Measurements from ENCODE around the gene PIGB.
A peak's percentile ranks its signal among the peaks of the same experiment; 100 is the strongest.
"Not testable (repeated sequence)": the region's sequence is repeated elsewhere in the genome, so short reads cannot be mapped to it uniquely, and the experiment has no call there.

Gene PIGB

GRCh38 chr15:55318588-55319494 lies at the start of gene PIGB, which contains the start of gene PIGBOS1:
Gene PIGB (plus strand): TSS chr15:55319222. CDS start chr15:55319251, 29 bp downstream.
Gene PIGBOS1 (minus strand): TSS chr15:55319123. CDS start chr15:55317792, 1,331 bp downstream.
- DNase-seq (ENCODE audit: low read depth in 3 of 3) = peak; percentile 48 to 60 (median 59)

GRCh38 chr15:55270291-55270690 lies 48.7 kb upstream of the PIGB start:
- no peak for DNase-seq (ENCODE audit: low read depth in 3 of 3)

GRCh38 chr15:55276324-55276723 lies 42.7 kb upstream of the PIGB start:
- no peak for DNase-seq (ENCODE audit: low read depth in 3 of 3)

- no peak for DNase-seq (ENCODE audit: low read depth in 3 of 3)
Observed at GRCh38 chr15:55277116-55277564, 41.9 kb upstream of the PIGB start.

- DNase-seq (ENCODE audit: low read depth in 3 of 3) = no peak
Observed at GRCh38 chr15:55277715-55278114, 41.3 kb upstream of the PIGB start.

GRCh38 chr15:55279100-55279745 lies 39.8 kb upstream of the PIGB start:
- DNase-seq (ENCODE audit: low read depth in 3 of 3) = no peak

- no peak for DNase-seq (ENCODE audit: low read depth in 3 of 3)
Observed at GRCh38 chr15:55279746-55280351, 39.2 kb upstream of the PIGB start.

GRCh38 chr15:55280589-55280988 lies 38.4 kb upstream of the PIGB start:
- DNase-seq (ENCODE audit: low read depth in 3 of 3) = not testable (repeated sequence)

- DNase-seq (ENCODE audit: low read depth in 3 of 3) = no peak
Observed at GRCh38 chr15:55281517-55282228, 37.3 kb upstream of the PIGB start.

GRCh38 chr15:55282284-55282833 lies 36.7 kb upstream of the PIGB start:
- DNase-seq (ENCODE audit: low read depth in 3 of 3) = no peak

- no peak for DNase-seq (ENCODE audit: low read depth in 3 of 3)
Observed at GRCh38 chr15:55283379-55284147, 35.5 kb upstream of the PIGB start.

GRCh38 chr15:55284426-55284825 lies 34.6 kb upstream of the PIGB start:
- DNase-seq (ENCODE audit: low read depth in 3 of 3) = no peak

GRCh38 chr15:55286442-55287189 lies 32.4 kb upstream of the PIGB start:
- DNase-seq (ENCODE audit: low read depth in 3 of 3) = not testable (repeated sequence)

GRCh38 chr15:55288006-55288717 lies 30.9 kb upstream of the PIGB start:
- no peak for DNase-seq (ENCODE audit: low read depth in 3 of 3)

GRCh38 chr15:55289011-55289745 lies 29.8 kb upstream of the PIGB start:
- DNase-seq (ENCODE audit: low read depth in 3 of 3) = no peak

- peak; percentile 62 to 66 (median 65) for DNase-seq (ENCODE audit: low read depth in 3 of 3)
Observed at GRCh38 chr15:55289746-55290527, 29.1 kb upstream of the PIGB start, which contains the start of gene RAB27A. Gene RAB27A (minus strand): TSS chr15:55289813. CDS start chr15:55234934, 54,879 bp downstream.

GRCh38 chr15:55290528-55291057 lies 28.4 kb upstream of the PIGB start:
- DNase-seq (ENCODE audit: low read depth in 3 of 3) = peak; percentile 69 to 80 (median 76)
